ENCODE data around the gene PFKFB2. TPM values are rescaled to one million over a fixed set of nuclear protein-coding genes. Genes with fewer than 3 reads are reported as not detected.

Gene PFKFB2
- total RNA-seq (2021; ENCODE audit: unreplicated experiment) (35.6 TPM), Bru-seq, nascent RNA (percentile 72 among the genes with signal in this experiment), BruChase-seq, experiment 1, labeled RNA remaining after a 2-hour chase (percentile 93 among the genes with signal in this experiment), BruChase-seq, experiment 2, labeled RNA remaining after a 6-hour chase (percentile 91 among the genes with signal in this experiment)
- 12.0 TPM for polyA plus RNA-seq (2012; ENCODE audit: insufficient read length)
- long read RNA-seq, full-length matches to known transcripts: 14 of 44 reads
- long read RNA-seq, partial matches to known transcripts: 4 of 44 reads
- long read RNA-seq, other reads (novel, unspliced or antisense): 26 of 44 reads

DNA sequence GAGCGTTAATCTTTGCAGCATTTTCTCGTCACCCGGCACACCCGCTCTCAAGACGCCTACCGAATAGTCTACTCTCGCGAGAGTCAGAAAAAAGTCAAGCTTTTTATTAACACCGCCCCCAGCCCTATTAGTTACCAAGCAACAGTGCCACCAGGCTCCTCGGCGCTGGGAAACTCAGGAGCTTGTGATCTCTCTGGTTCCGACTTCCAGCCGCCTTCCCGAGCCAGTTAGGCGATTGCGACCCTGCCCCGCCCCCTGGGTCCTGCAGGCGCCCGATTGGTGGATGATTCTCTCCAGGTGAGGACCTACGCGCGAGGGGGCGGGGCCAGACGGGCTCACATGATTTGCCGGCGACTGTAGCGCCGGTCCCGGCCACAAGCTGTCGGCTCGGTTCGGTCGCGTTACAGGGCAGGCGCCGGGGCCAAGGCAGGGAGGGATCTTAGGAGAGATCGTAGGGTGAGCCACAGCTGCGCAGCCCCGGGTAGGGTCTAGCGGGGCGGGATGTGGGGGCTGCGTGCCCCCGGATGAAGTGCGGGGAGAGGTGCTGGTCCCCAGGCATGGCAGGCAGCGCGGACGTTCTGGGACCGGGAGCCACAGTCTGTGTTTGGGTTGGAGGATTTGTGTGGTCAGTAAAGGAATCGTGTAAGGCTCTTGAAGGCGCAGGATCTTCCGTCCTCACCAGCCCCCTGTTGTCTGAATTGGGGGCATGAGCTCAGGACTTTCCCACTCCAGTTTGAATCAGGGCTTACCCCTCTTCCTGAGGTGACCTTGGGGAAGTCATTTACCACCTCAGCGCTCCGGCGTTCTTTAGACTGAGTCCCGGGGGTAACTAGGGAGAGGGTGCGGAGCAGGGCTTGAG lies at the start of gene PFKFB2:
PFKFB2 (plus strand) TSS at position 365 of the 859 bp plus-strand sequence. CDS start 1,443 bp downstream, outside the sequence.
- Histone ChIP-seq H3K27me3 (ENCODE audit: control insufficient read depth, insufficient read depth, low read length) (no peaks in the 10 kb centered on the region), H3K27ac (ENCODE audit: low read length) (peak within 1 kb of the TSS; percentile 97), H3K36me3 (ENCODE audit: control insufficient read depth, insufficient read depth, low read length) (peaks cover 16% of the 10 kb centered on the region), H3K4me1 (ENCODE audit: control insufficient read depth, insufficient read depth, low read length) (peaks cover 19% of the 10 kb centered on the region), H3K9me3 (ENCODE audit: control insufficient read depth, insufficient read depth, low read depth, low read length) (no peaks in the 10 kb centered on the region), H3K4me3 (ENCODE audit: low read depth in 2 of 2, low read length in 2 of 2) (peak within 1 kb of the TSS; percentile 98 to 100)
- DNase-seq (ENCODE audit: low read depth, low spot score) (peak; percentile 93), ATAC-seq (peak; percentile 92)
- in situ Hi-C loops (cut with HindIII; ENCODE audit: low pct_unique_long_range_greater_than_20kb, low sequenced_read_pairs): no loop called here
- TF ChIP-seq, protein P1, sequence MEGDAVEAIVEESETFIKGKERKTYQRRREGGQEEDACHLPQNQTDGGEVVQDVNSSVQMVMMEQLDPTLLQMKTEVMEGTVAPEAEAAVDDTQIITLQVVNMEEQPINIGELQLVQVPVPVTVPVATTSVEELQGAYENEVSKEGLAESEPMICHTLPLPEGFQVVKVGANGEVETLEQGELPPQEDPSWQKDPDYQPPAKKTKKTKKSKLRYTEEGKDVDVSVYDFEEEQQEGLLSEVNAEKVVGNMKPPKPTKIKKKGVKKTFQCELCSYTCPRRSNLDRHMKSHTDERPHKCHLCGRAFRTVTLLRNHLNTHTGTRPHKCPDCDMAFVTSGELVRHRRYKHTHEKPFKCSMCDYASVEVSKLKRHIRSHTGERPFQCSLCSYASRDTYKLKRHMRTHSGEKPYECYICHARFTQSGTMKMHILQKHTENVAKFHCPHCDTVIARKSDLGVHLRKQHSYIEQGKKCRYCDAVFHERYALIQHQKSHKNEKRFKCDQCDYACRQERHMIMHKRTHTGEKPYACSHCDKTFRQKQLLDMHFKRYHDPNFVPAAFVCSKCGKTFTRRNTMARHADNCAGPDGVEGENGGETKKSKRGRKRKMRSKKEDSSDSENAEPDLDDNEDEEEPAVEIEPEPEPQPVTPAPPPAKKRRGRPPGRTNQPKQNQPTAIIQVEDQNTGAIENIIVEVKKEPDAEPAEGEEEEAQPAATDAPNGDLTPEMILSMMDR (IDR thresholded peaks at IDR 0.05): no peak
- peak; percentile 85 for TF ChIP-seq POLR2AphosphoS5 (IDR thresholded peaks at IDR 0.05; ENCODE audit: low read depth, low read length)
- TF ChIP-seq SIN3A (IDR thresholded peaks at IDR 0.05; ENCODE audit: borderline replicate concordance, insufficient read depth, low read depth, low read length): peak; percentile 14; the same call in 1 of the 2 replicates
- TF ChIP-seq, protein P2, sequence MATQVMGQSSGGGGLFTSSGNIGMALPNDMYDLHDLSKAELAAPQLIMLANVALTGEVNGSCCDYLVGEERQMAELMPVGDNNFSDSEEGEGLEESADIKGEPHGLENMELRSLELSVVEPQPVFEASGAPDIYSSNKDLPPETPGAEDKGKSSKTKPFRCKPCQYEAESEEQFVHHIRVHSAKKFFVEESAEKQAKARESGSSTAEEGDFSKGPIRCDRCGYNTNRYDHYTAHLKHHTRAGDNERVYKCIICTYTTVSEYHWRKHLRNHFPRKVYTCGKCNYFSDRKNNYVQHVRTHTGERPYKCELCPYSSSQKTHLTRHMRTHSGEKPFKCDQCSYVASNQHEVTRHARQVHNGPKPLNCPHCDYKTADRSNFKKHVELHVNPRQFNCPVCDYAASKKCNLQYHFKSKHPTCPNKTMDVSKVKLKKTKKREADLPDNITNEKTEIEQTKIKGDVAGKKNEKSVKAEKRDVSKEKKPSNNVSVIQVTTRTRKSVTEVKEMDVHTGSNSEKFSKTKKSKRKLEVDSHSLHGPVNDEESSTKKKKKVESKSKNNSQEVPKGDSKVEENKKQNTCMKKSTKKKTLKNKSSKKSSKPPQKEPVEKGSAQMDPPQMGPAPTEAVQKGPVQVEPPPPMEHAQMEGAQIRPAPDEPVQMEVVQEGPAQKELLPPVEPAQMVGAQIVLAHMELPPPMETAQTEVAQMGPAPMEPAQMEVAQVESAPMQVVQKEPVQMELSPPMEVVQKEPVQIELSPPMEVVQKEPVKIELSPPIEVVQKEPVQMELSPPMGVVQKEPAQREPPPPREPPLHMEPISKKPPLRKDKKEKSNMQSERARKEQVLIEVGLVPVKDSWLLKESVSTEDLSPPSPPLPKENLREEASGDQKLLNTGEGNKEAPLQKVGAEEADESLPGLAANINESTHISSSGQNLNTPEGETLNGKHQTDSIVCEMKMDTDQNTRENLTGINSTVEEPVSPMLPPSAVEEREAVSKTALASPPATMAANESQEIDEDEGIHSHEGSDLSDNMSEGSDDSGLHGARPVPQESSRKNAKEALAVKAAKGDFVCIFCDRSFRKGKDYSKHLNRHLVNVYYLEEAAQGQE (IDR thresholded peaks at IDR 0.05; ENCODE audit: insufficient read depth in 1 of 2, low read depth in 2 of 2, low read length in 1 of 2): 0 out of 4 replicates have a peak, but pooled peaks of 1 of the 2 experiments have one; percentile 26
- 0 out of 2 replicates have a peak, but pooled peaks have one; percentile 60 for TF ChIP-seq TCF7L2 (IDR thresholded peaks at IDR 0.05; ENCODE audit: low read depth, low read length)
- ChIA-PET POLR2A (interaction anchor here (0.6 to 0.8 kb wide), 4 partner anchors 9 to 608 kb away, joined by 3 read pairs; no protein-coding TSS in a partner anchor), CTCF (interaction anchor here (0.6 to 1.3 kb wide), 2 partner anchors 340 to 352 kb away, joined by 4 to 6 read pairs; no protein-coding TSS in a partner anchor)
- intact Hi-C loops (cut with micrococcal nuclease; ENCODE audit: unreplicated experiment): no loop called here
- BruUV-seq (replicated peaks): TSS peak; percentile 83

DNA sequence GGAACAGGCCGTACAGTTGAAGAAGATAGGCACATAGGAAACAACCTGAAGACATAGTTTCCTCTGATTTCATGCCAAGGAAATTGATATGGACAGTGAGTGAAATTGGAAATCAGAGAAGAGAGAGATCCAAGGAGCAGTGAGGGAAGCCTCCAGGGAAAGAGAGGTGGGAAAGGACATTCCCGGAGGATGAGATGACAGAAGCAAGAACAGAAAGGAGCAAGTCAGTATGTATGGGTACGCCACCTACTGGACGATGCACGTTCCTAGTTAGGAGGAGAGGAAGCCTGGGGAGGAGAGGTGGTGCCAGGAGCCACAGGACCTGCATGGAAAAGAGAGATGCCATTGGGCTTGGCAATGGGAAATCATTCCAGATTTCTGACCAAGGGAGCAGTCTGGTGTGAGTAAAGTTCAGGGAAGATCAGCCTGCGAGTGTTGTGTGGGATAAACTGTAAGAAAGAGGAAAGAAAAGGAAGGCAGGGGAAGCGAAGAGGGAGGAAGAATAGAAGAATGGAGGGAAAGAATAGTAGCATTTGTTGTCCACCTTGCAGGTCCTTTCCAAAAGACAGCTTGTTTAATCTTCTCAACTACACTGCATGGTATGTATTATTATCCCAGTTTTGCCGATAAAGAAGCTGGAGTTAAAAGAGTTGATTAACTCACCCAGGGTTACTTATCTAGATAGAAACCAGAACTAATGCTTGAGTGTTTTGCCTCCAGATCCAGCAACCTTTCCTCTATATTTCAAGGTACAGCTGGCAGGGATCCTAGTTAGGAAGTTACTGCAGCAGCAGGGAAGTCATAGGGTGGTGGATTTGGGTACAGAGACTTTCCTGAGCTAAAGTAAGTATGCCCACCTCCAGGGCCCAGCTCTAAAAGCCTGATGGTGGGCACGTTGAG lies 47.9 kb upstream of the PFKFB2 start:
- no peaks in the 10 kb centered on the region for H3K36me3 ChIP-seq (ENCODE audit: control insufficient read depth, insufficient read depth, low read length)
- TF ChIP-seq, protein P1 (IDR thresholded peaks at IDR 0.05): peak; percentile 89
- TF ChIP-seq SIN3A (IDR thresholded peaks at IDR 0.05; ENCODE audit: borderline replicate concordance, insufficient read depth, low read depth, low read length): no peak
- H3K27ac ChIP-seq (ENCODE audit: low read length): no peak overlapping the region
- H3K4me1 ChIP-seq (ENCODE audit: control insufficient read depth, insufficient read depth, low read length): no peaks in the 10 kb centered on the region
- ATAC-seq (peak; percentile 92), DNase-seq (ENCODE audit: low read depth, low spot score) (peak; percentile 38)
- H3K27me3 ChIP-seq (ENCODE audit: control insufficient read depth, insufficient read depth, low read length): no peaks in the 10 kb centered on the region; the same call in 1 of the 2 replicates
- in situ Hi-C loops (cut with HindIII; ENCODE audit: low pct_unique_long_range_greater_than_20kb, low sequenced_read_pairs) (no loop called here), intact Hi-C loops (cut with micrococcal nuclease; ENCODE audit: unreplicated experiment) (no loop called here)
- BruUV-seq (replicated peaks): no TSS peak
- no peak overlapping the region for H3K4me3 ChIP-seq (ENCODE audit: low read depth in 2 of 2, low read length in 2 of 2)
- ChIA-PET POLR2A (no interaction called here), CTCF (no interaction called here)
- no peaks in the 10 kb centered on the region for H3K9me3 ChIP-seq (ENCODE audit: control insufficient read depth, insufficient read depth, low read depth, low read length)
